NK-92 treated with Interleukin-12 subunit alpha and Interleukin-12 subunit beta, amount 100 ng/mL, for 24 hours (cell line): ENCODE measurements around the gene MON1B.
"Not testable (repeated sequence)": the region's sequence is repeated elsewhere in the genome, so short reads cannot be mapped to it uniquely, and the experiment has no call there.

Source experiments
- DNase-seq: peaks from one replicate; lab custom pipeline; 2025; lab: John Stamatoyannopoulos, UW

MON1B gene

GRCh38 chr16:77197747-77198146, 6.8 kb downstream of the MON1B start:
- DNase-seq = no peak

- no peak for DNase-seq
Observed at GRCh38 chr16:77199211-77199610, 8.2 kb downstream of the MON1B start, which contains the start of gene SYCE1L. Gene SYCE1L (plus strand): TSS chr16:77199408. CDS start chr16:77199452, 44 bp downstream.

GRCh38 chr16:77206533-77206932, 15.5 kb downstream of the MON1B start:
- DNase-seq = no peak

- no peak for DNase-seq
Observed at GRCh38 chr16:77207030-77207429, 16.0 kb downstream of the MON1B start.

GRCh38 chr16:77208382-77208781, 17.4 kb downstream of the MON1B start:
- DNase-seq = no peak

GRCh38 chr16:77211880-77212740, 21.1 kb downstream of the MON1B start:
- no peak for DNase-seq

GRCh38 chr16:77212741-77213541, 22.0 kb downstream of the MON1B start:
- DNase-seq = no peak

GRCh38 chr16:77213542-77214106, 22.6 kb downstream of the MON1B start:
- no peak for DNase-seq

GRCh38 chr16:77214411-77215138, 23.6 kb downstream of the MON1B start:
- no peak for DNase-seq

GRCh38 chr16:77219437-77219836, 28.4 kb downstream of the MON1B start:
- DNase-seq = no peak

GRCh38 chr16:77220427-77220826, 29.4 kb downstream of the MON1B start:
- DNase-seq = no peak

GRCh38 chr16:77221482-77221881, 30.5 kb downstream of the MON1B start:
- no peak for DNase-seq

- DNase-seq = no peak
Observed at GRCh38 chr16:77223184-77223583, 32.2 kb downstream of the MON1B start.

- no peak for DNase-seq
Observed at GRCh38 chr16:77225182-77225581, 34.2 kb downstream of the MON1B start.

GRCh38 chr16:77227745-77228144, 36.8 kb downstream of the MON1B start:
- DNase-seq = no peak

GRCh38 chr16:77231047-77231446, 40.1 kb downstream of the MON1B start:
- DNase-seq = no peak

GRCh38 chr16:77233799-77234519, 43.0 kb downstream of the MON1B start:
- no peak for DNase-seq

GRCh38 chr16:77234611-77235010, 43.6 kb downstream of the MON1B start:
- no peak for DNase-seq

- DNase-seq = peak; percentile 53
Observed at GRCh38 chr16:77236063-77236511, 45.1 kb downstream of the MON1B start.

GRCh38 chr16:77238593-77238992, 47.6 kb downstream of the MON1B start:
- DNase-seq = no peak

GRCh38 chr16:77242471-77242870, 51.5 kb downstream of the MON1B start:
- not testable (repeated sequence) for DNase-seq
